Nephron progenitor cell (in vitro differentiated cells): ENCODE results near the gene CCR4.

Source experiments
- DNase-seq: peaks from one replicate; pipeline ENCODE4 v3.0.0; 2021
- H3K27ac Mint-ChIP-seq: 2 replicates; pipeline ENCODE4 v1.8.0; 2021; ENCODE audit warnings: mild to moderate bottlenecking, moderate library complexity, mixed read lengths
- H3K27me3 Mint-ChIP-seq: 2 replicates; pipeline ENCODE4 v1.8.0; 2021; ENCODE audit warnings: mild to moderate bottlenecking, low read depth, mixed read lengths; ENCODE audit not compliant: poor library complexity
- H3K36me3 Mint-ChIP-seq: 2 replicates; pipeline ENCODE4 v1.8.0; 2021; ENCODE audit warnings: low read depth, mixed read lengths
- H3K4me1 Mint-ChIP-seq: 2 replicates; pipeline ENCODE4 v1.8.0; 2021; ENCODE audit warnings: mixed read lengths
- H3K4me3 Mint-ChIP-seq: 2 replicates; pipeline ENCODE4 v1.8.0; 2021; ENCODE audit warnings: mild to moderate bottlenecking, moderate library complexity, mixed read lengths
- H3K9me3 Mint-ChIP-seq: 2 replicates; pipeline ENCODE4 v1.8.0; 2021; ENCODE audit warnings: mild to moderate bottlenecking, moderate library complexity, mixed read lengths
- TF ChIP-seq, protein P1 (sequence below): fragments of 200-600 bp; sonication (generic); IDR thresholded peaks from 2 replicates; pipeline ENCODE4 v1.5.0; 2021; ENCODE audit warnings: antibody characterized with exemption

The CCR4 gene

DNA sequence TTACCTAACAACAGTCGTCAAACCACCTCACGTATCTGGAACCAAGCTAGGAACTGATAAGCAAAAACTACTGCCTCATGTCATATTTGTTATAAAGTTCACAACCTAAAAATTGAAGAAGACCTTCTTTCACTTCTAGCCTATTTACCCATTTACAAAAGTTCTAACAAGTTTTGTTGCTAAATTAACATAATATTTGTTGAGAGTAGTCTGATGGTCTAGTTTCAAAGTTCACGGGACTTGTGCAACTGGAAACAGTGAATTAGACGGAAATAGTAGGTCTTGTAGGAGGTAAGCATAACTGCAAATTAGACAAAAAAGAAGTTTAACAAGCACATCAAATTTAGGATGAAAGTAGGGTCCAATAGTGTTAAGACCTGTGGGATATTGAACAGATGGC lies 51.9 kb downstream of the CCR4 start:
- Mint-ChIP-seq H3K9me3 (no peaks in the 10 kb centered on the region), H3K36me3 (peaks cover 16% of the 10 kb centered on the region), H3K27me3 (peaks cover 11% of the 10 kb centered on the region), H3K27ac (no peak overlapping the region), H3K4me1 (peaks cover 11% of the 10 kb centered on the region), H3K4me3 (no peak overlapping the region)
- TF ChIP-seq, protein P1, sequence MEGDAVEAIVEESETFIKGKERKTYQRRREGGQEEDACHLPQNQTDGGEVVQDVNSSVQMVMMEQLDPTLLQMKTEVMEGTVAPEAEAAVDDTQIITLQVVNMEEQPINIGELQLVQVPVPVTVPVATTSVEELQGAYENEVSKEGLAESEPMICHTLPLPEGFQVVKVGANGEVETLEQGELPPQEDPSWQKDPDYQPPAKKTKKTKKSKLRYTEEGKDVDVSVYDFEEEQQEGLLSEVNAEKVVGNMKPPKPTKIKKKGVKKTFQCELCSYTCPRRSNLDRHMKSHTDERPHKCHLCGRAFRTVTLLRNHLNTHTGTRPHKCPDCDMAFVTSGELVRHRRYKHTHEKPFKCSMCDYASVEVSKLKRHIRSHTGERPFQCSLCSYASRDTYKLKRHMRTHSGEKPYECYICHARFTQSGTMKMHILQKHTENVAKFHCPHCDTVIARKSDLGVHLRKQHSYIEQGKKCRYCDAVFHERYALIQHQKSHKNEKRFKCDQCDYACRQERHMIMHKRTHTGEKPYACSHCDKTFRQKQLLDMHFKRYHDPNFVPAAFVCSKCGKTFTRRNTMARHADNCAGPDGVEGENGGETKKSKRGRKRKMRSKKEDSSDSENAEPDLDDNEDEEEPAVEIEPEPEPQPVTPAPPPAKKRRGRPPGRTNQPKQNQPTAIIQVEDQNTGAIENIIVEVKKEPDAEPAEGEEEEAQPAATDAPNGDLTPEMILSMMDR, result no peak
- no peak for DNase-seq

DNA sequence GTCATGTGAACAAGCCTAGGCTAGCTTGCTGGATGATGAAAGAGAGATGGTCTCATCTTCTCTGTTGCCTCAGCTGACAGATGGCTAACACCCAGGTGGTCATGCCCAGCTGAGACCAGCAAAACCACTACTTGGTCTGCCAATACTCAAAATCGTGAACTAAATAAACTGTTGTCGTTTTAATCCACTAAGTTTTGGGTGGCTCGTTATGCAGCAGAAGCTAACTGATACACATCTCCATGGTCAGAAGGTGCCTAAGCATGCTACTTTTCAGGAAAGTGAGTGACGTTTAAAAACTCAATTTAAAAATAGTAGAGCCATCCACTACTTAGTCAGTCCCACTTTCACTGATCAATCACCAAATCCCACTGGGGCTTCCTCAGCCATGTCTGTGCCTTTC lies 52.8 kb downstream of the CCR4 start:
- Mint-ChIP-seq H3K27me3 (peaks cover 5% of the 10 kb centered on the region), H3K36me3 (peaks cover 21% of the 10 kb centered on the region), H3K4me1 (peaks cover 11% of the 10 kb centered on the region), H3K27ac (no peak overlapping the region), H3K9me3 (no peaks in the 10 kb centered on the region), H3K4me3 (no peak overlapping the region)
- no peak for DNase-seq
- TF ChIP-seq, protein P1, result no peak

DNA sequence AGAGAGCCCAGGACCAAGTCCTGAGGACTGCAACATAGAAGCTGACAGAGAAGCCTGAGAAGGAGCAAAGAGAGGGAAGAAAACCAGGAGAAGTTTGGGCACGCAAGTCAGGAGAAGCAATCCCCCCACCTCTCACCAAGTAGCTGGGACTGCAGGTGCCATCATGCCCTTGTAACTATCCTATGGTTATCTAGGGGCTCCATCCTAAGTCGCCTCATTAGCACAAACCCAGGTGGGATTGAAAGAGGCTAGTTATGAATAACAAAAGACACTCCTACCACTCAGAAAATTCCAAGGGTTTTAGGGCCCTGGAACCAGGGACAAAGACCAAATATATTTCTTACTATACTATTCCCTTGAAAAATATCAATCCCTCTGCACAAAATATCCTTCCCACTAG lies 53.5 kb downstream of the CCR4 start:
- Mint-ChIP-seq H3K9me3 (no peaks in the 10 kb centered on the region), H3K27ac (no peak overlapping the region), H3K4me3 (no peak overlapping the region), H3K36me3 (peaks cover 25% of the 10 kb centered on the region), H3K4me1 (peaks cover 11% of the 10 kb centered on the region), H3K27me3 (peaks cover under 1% of the 10 kb centered on the region)
- TF ChIP-seq, protein P1, result no peak
- DNase-seq, result no peak
